ENCODE measurements around the gene ADRA2C. TPM values are rescaled to one million over a fixed set of nuclear protein-coding genes. Genes with fewer than 3 reads are reported as not detected.

Gene ADRA2C
- total and polyA plus RNA-seq, 2 of the 13 experiments (the other 11 are each of a cell fraction or from before 2014, with no cell fraction given), result 15.4 to 69.7 TPM

DNA sequence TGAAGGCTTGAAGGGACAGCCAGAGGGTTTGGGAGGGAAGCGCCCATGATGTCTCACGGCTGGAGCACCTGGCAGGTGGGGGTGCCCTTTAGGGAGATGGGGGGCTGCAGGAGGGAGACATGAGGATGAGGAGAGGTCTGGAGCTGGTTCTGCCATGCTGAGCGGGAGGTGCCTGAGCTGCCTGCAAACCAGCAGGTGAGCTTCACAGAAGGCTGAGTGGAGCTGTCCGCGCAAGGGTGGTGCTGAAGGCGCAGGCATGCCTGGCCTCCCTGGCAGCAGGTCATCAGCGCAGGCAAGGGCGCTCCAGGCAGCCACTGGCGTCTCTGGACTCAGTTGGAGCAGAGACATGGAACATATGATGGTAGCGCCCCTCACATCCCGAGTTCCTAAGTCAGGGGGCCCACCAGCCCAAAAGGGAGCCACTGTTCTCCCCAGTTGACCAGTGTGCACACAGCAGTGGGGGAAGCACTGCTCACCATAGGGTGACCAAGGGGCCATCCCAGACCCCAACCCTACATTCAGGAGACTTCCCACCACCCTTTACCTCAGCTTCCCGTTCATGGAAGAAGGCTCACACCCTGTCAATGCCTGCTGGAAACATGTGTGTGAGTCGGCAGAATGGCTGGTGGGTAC lies 25.8 kb downstream of the ADRA2C start (continued):
- TF ChIP-seq ETV6 (CRISPR knock-in tag; conservative IDR thresholded peaks at IDR 0.05), result peak; percentile 95
- TF ChIP-seq ZNF256 (CRISPR knock-in tag; conservative IDR thresholded peaks at IDR 0.05), result 0 out of 2 replicates have a peak, but pooled peaks have one; percentile 80
- peak; percentile 95 for TF ChIP-seq ZNF160 (CRISPR knock-in tag; IDR thresholded peaks at IDR 0.05)
- TF ChIP-seq, protein P1, sequence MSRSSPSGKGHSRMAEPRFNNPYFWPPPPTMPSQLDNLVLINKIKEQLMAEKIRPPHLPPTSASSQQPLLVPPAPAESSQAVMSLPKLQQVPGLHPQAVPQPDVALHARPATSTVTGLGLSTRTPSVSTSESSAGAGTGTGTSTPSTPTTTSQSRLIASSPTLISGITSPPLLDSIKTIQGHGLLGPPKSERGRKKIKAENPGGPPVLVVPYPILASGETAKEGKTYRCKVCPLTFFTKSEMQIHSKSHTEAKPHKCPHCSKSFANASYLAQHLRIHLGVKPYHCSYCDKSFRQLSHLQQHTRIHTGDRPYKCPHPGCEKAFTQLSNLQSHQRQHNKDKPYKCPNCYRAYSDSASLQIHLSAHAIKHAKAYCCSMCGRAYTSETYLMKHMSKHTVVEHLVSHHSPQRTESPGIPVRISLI (CRISPR knock-in tag; IDR thresholded peaks at IDR 0.05; ENCODE audit: borderline replicate concordance), result 0 out of 2 replicates have a peak, but pooled peaks have one; percentile 34
- TF ChIP-seq SRSF1 (optimal IDR thresholded peaks at IDR 0.05; ENCODE audit: low read depth, low read length), result no peak
- TF ChIP-seq, protein P2, sequence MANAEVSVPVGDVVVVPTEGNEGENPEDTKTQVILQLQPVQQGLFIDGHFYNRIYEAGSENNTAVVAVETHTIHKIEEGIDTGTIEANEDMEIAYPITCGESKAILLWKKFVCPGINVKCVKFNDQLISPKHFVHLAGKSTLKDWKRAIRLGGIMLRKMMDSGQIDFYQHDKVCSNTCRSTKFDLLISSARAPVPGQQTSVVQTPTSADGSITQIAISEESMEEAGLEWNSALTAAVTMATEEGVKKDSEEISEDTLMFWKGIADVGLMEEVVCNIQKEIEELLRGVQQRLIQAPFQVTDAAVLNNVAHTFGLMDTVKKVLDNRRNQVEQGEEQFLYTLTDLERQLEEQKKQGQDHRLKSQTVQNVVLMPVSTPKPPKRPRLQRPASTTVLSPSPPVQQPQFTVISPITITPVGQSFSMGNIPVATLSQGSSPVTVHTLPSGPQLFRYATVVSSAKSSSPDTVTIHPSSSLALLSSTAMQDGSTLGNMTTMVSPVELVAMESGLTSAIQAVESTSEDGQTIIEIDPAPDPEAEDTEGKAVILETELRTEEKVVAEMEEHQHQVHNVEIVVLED (CRISPR knock-in tag; IDR thresholded peaks at IDR 0.05; ENCODE audit: borderline replicate concordance), result no peak
- TF ChIP-seq, protein P3, sequence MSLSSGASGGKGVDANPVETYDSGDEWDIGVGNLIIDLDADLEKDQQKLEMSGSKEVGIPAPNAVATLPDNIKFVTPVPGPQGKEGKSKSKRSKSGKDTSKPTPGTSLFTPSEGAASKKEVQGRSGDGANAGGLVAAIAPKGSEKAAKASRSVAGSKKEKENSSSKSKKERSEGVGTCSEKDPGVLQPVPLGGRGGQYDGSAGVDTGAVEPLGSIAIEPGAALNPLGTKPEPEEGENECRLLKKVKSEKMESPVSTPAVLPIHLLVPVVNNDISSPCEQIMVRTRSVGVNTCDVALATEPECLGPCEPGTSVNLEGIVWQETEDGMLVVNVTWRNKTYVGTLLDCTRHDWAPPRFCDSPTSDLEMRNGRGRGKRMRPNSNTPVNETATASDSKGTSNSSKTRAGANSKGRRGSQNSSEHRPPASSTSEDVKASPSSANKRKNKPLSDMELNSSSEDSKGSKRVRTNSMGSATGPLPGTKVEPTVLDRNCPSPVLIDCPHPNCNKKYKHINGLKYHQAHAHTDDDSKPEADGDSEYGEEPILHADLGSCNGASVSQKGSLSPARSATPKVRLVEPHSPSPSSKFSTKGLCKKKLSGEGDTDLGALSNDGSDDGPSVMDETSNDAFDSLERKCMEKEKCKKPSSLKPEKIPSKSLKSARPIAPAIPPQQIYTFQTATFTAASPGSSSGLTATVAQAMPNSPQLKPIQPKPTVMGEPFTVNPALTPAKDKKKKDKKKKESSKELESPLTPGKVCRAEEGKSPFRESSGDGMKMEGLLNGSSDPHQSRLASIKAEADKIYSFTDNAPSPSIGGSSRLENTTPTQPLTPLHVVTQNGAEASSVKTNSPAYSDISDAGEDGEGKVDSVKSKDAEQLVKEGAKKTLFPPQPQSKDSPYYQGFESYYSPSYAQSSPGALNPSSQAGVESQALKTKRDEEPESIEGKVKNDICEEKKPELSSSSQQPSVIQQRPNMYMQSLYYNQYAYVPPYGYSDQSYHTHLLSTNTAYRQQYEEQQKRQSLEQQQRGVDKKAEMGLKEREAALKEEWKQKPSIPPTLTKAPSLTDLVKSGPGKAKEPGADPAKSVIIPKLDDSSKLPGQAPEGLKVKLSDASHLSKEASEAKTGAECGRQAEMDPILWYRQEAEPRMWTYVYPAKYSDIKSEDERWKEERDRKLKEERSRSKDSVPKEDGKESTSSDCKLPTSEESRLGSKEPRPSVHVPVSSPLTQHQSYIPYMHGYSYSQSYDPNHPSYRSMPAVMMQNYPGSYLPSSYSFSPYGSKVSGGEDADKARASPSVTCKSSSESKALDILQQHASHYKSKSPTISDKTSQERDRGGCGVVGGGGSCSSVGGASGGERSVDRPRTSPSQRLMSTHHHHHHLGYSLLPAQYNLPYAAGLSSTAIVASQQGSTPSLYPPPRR (CRISPR knock-in tag; IDR thresholded peaks at IDR 0.05; ENCODE audit: borderline replicate concordance), result peak; percentile 60; the same call in 1 of the 2 replicates
- TF ChIP-seq, protein P4, sequence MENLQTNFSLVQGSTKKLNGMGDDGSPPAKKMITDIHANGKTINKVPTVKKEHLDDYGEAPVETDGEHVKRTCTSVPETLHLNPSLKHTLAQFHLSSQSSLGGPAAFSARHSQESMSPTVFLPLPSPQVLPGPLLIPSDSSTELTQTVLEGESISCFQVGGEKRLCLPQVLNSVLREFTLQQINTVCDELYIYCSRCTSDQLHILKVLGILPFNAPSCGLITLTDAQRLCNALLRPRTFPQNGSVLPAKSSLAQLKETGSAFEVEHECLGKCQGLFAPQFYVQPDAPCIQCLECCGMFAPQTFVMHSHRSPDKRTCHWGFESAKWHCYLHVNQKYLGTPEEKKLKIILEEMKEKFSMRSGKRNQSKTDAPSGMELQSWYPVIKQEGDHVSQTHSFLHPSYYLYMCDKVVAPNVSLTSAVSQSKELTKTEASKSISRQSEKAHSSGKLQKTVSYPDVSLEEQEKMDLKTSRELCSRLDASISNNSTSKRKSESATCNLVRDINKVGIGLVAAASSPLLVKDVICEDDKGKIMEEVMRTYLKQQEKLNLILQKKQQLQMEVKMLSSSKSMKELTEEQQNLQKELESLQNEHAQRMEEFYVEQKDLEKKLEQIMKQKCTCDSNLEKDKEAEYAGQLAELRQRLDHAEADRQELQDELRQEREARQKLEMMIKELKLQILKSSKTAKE (CRISPR knock-in tag; IDR thresholded peaks at IDR 0.05; ENCODE audit: borderline replicate concordance), result peak; percentile 68; the same call in 1 of the 2 replicates
- TF ChIP-seq ZSCAN31 (CRISPR knock-in tag; IDR thresholded peaks at IDR 0.05; ENCODE audit: low read depth), result peak; percentile 91; the same call in 1 of the 2 replicates
- no peak for TF ChIP-seq ZNF224 (CRISPR knock-in tag; IDR thresholded peaks at IDR 0.05)
- peak; percentile 32; the same call in 1 of the 2 replicates for TF ChIP-seq TAF1 (CRISPR knock-in tag; IDR thresholded peaks at IDR 0.05)
- TF ChIP-seq SNAPC2 (CRISPR knock-in tag; IDR thresholded peaks at IDR 0.05), result peak; percentile 58; the same call in 1 of the 2 replicates

Measured in HepG2 (cell line).